SK-N-SH (cell line): ENCODE results near the gene TSACC. TPM values are rescaled to one million over a fixed set of nuclear protein-coding genes. Genes with fewer than 3 reads are reported as not detected.

Experiments
- CTCF ChIA-PET: fragments of 300-600, 350-600 bp; formaldehyde crosslinking; extraction: SDS; loops from one replicate; lab custom pipeline; 2021; lab: Yijun Ruan, JAX
- POLR2A ChIA-PET: fragments of 350-600 bp; sonication (Branson Sonifier 250); formaldehyde crosslinking; extraction: SDS; loops from one replicate; lab custom pipeline; 2020; ENCODE audit warnings: antibody characterized with exemption, inconsistent platforms; lab: Yijun Ruan, JAX
- DNase-seq: peaks from one replicate; pipeline ENCODE4 v3.0.0; 2012
- H2AFZ ChIP-seq: fragments of 200-600 bp; sonication (generic); 2 replicates; pipeline ENCODE4 v1.8.1; 2016; ENCODE audit warnings: antibody characterized with exemption, mild to moderate bottlenecking, low read depth
- H3F3A ChIP-seq: fragments of 200-600 bp; sonication (generic); replicated peaks from 2 replicates; pipeline ENCODE3; 2016; ENCODE audit warnings: antibody characterized with exemption, mild to moderate bottlenecking; ENCODE audit not compliant: insufficient read depth
- H3K27ac ChIP-seq, 2 experiments: fragments of 200-500 bp in 1 of 2; fragments of 200-600 bp in 1 of 2; sonication (Bioruptor generic) in 1 of 2; sonication (generic), shearing (Covaris generic) in 1 of 2; 2 replicates each; pipeline versions ENCODE4 v1.5.1 to v1.6.1; 2014 to 2016; ENCODE audit warnings: low read depth in 2 of 2, inconsistent platforms in 1 of 2, low read length in 1 of 2, mild to moderate bottlenecking in 1 of 2, mixed read lengths in 1 of 2
- H3K27me3 ChIP-seq: fragments of 200-600 bp; sonication (generic), shearing (Covaris generic); 2 replicates; pipeline ENCODE4 v1.6.1; 2016; ENCODE audit warnings: mixed run types; ENCODE audit not compliant: insufficient read depth
- H3K36me3 ChIP-seq, 2 experiments: fragments of 200-500 bp in 1 of 2; fragments of 200-600 bp in 1 of 2; sonication (Bioruptor generic) in 1 of 2; sonication (generic) in 1 of 2; replicated peaks in 1 of 2; 2 replicates each; pipeline versions ENCODE3 to v1.5.1; 2014 to 2016; ENCODE audit warnings: low read length in 1 of 2, mild to moderate bottlenecking in 1 of 2; ENCODE audit not compliant: insufficient read depth in 2 of 2, control insufficient read depth in 1 of 2
- H3K4me1 ChIP-seq, 2 experiments: fragments of 200-500 bp in 1 of 2; fragments of 200-600 bp in 1 of 2; sonication (Bioruptor generic) in 1 of 2; sonication (generic), shearing (Covaris generic) in 1 of 2; 2 replicates each; pipeline versions ENCODE4 v1.5.1 to v1.6.1; 2014 to 2016; ENCODE audit warnings: low read depth in 1 of 2, low read length in 1 of 2, mixed run types in 1 of 2; ENCODE audit not compliant: insufficient read depth in 2 of 2, control insufficient read depth in 1 of 2
- H3K4me2 ChIP-seq: fragments of 200-600 bp; sonication (generic), shearing (Covaris generic); 2 replicates; pipeline ENCODE4 v1.6.1; 2017; ENCODE audit warnings: mixed run types
- H3K4me3 ChIP-seq, 2 experiments: fragments of 200-500 bp in 1 of 2; fragments of 200-600 bp in 1 of 2; sonication (Bioruptor generic) in 1 of 2; sonication (generic), shearing (Covaris generic) in 1 of 2; 2 replicates each; pipeline versions ENCODE4 v1.5.1 to v1.8.1; 2014 to 2016; ENCODE audit warnings: low read depth in 2 of 2, inconsistent platforms in 1 of 2, low read length in 1 of 2, mild to moderate bottlenecking in 1 of 2, mixed read lengths in 1 of 2, moderate library complexity in 1 of 2
- H3K79me2 ChIP-seq: fragments of 200-600 bp; sonication (generic); 2 replicates; pipeline ENCODE4 v1.8.1; 2017; ENCODE audit warnings: mild to moderate bottlenecking; ENCODE audit not compliant: insufficient read depth
- H3K9ac ChIP-seq: fragments of 200-600 bp; sonication (generic); 2 replicates; pipeline ENCODE4 v1.6.1; 2017; ENCODE audit warnings: mixed run types
- H3K9me2 ChIP-seq: fragments of 200-600 bp; sonication (generic); 2 replicates; pipeline ENCODE4 v1.6.1; 2017; ENCODE audit warnings: mixed run types
- H3K9me3 ChIP-seq: fragments of 200-600 bp; sonication (generic); 2 replicates; pipeline ENCODE4 v1.6.1; 2017; ENCODE audit warnings: mixed run types, mild to moderate bottlenecking, moderate library complexity
- H4K20me1 ChIP-seq: fragments of 200-600 bp; sonication (generic); 2 replicates; pipeline ENCODE4 v1.6.1; 2017; ENCODE audit warnings: mild to moderate bottlenecking, mixed run types; ENCODE audit not compliant: insufficient read depth
- CHD2 ChIP-seq: fragments of 150-350 bp; IDR thresholded peaks from 2 replicates; pipeline ENCODE4 v1.6.1; 2018; ENCODE audit warnings: low read length; ENCODE audit not compliant: partially characterized antibody
- ELF1 ChIP-seq: IDR thresholded peaks from 2 replicates; pipeline ENCODE4 v1.4.0; 2012
- EP300 ChIP-seq, 2 experiments: IDR thresholded peaks; 2 replicates each; pipeline versions ENCODE4 v1.4.0 to v1.6.1; 2012; ENCODE audit warnings: borderline replicate concordance in 1 of 2, low read depth in 1 of 2, low read length in 1 of 2
- EZH2phosphoT487 ChIP-seq: fragments of 200-600 bp; sonication (generic); IDR thresholded peaks from 2 replicates; pipeline ENCODE4 v1.6.1; 2017; ENCODE audit warnings: low read depth, mixed run types, mild to moderate bottlenecking, antibody characterized with exemption, moderate library complexity, borderline replicate concordance
- FOSL2 ChIP-seq: IDR thresholded peaks from 2 replicates; pipeline ENCODE4 v1.4.0; 2012; ENCODE audit warnings: low read depth, mild to moderate bottlenecking, moderate library complexity, borderline replicate concordance
- FOXJ3 ChIP-seq: sonication (generic); formaldehyde crosslinking; IDR thresholded peaks from 2 replicates; pipeline ENCODE4 v1.5.1; 2020; ENCODE audit warnings: mild to moderate bottlenecking, missing genetic modification reagents
- FOXM1 ChIP-seq: IDR thresholded peaks from 2 replicates; pipeline ENCODE4 v1.4.0; 2012; ENCODE audit warnings: low read depth, mild to moderate bottlenecking
- GABPA ChIP-seq: IDR thresholded peaks from 2 replicates; pipeline ENCODE4 v1.4.0; 2012; ENCODE audit warnings: low read depth, mild to moderate bottlenecking
- GATA2 ChIP-seq: sonication (generic); formaldehyde crosslinking; IDR thresholded peaks from 2 replicates; pipeline ENCODE4 v1.5.0; 2020; ENCODE audit warnings: mild to moderate bottlenecking, missing genetic modification reagents
- IRF3 ChIP-seq: fragments of 150-350 bp; IDR thresholded peaks from 2 replicates; pipeline ENCODE4 v1.6.1; 2016; ENCODE audit warnings: mild to moderate bottlenecking, low read depth, low read length
- MAX ChIP-seq: IDR thresholded peaks from 2 replicates; pipeline ENCODE4 v1.4.0; 2012; ENCODE audit warnings: low read depth
- MXI1 ChIP-seq: IDR thresholded peaks from 2 replicates; pipeline ENCODE4 v1.6.1; 2012; ENCODE audit warnings: mild to moderate bottlenecking, low read depth, low read length, improper control_type of control experiment
- NRF1 ChIP-seq: IDR thresholded peaks from 2 replicates; pipeline ENCODE4 v1.6.1; 2012; ENCODE audit warnings: low read depth, mild to moderate bottlenecking, low read length
- PBX3 ChIP-seq: IDR thresholded peaks from 2 replicates; pipeline ENCODE4; 2012
- POLR2AphosphoS5 ChIP-seq: IDR thresholded peaks from 2 replicates; pipeline ENCODE4 v1.6.1; 2012; ENCODE audit warnings: low read depth, low read length
- RAD21 ChIP-seq: IDR thresholded peaks from 2 replicates; pipeline ENCODE4 v1.6.1; 2012; ENCODE audit warnings: mild to moderate bottlenecking, low read length
- RCOR1 ChIP-seq: fragments of 150-350 bp; IDR thresholded peaks from 2 replicates; pipeline ENCODE4 v1.6.1; 2017; ENCODE audit warnings: antibody characterized with exemption, low read length
- RFX5 ChIP-seq: IDR thresholded peaks from 2 replicates; pipeline ENCODE4 v1.6.1; 2012; ENCODE audit warnings: mild to moderate bottlenecking, improper control_type of control experiment, low read length
- RXRA ChIP-seq: IDR thresholded peaks from 2 replicates; pipeline ENCODE4 v1.4.0; 2012; ENCODE audit warnings: low read depth, mild to moderate bottlenecking, borderline replicate concordance
- SIN3A ChIP-seq: IDR thresholded peaks from 2 replicates; pipeline ENCODE4 v1.6.1; 2012; ENCODE audit warnings: low read depth, mild to moderate bottlenecking, low read length, moderate library complexity, borderline replicate concordance
- SMC3 ChIP-seq: IDR thresholded peaks from 2 replicates; pipeline ENCODE4 v1.6.1; 2012; ENCODE audit warnings: low read depth, low read length, improper control_type of control experiment
- TAF1 ChIP-seq: IDR thresholded peaks from 2 replicates; pipeline ENCODE4 v1.6.1; 2012; ENCODE audit warnings: low read depth, mild to moderate bottlenecking, low read length, moderate library complexity, borderline replicate concordance
- TCF12 ChIP-seq: IDR thresholded peaks from 2 replicates; pipeline ENCODE4 v1.4.0; 2012
- TEAD4 ChIP-seq: IDR thresholded peaks from 2 replicates; pipeline ENCODE4 v1.4.0; 2012; ENCODE audit warnings: mild to moderate bottlenecking, borderline replicate concordance; ENCODE audit not compliant: insufficient read depth
- USF2 ChIP-seq: fragments of 150-350 bp; IDR thresholded peaks from 2 replicates; pipeline ENCODE4 v1.6.1; 2017; ENCODE audit warnings: antibody characterized with exemption, low read length, low read depth, borderline replicate concordance
- YY1 ChIP-seq: IDR thresholded peaks from 2 replicates; pipeline ENCODE4 v1.4.0; 2012; ENCODE audit warnings: low read depth, mild to moderate bottlenecking
- ZBTB33 ChIP-seq: IDR thresholded peaks from 2 replicates; pipeline ENCODE4 v1.4.0; 2012; ENCODE audit warnings: low read depth, borderline replicate concordance
- WGBS: methylation state at CpG from one replicate; pipeline ENCODE4 v1.1.6; 2017; ENCODE audit warnings: low lambda C conversion rate; 5-methylcytosine and 5-hydroxymethylcytosine counted together
- polyA plus RNA-seq, 3 experiments: library from polyadenylated mRNA; depleted of rRNA; stranded (reverse); fragments of >200 nt; gene quantifications; 2 replicates each; pipeline ENCODE4 v1.2.3, GENCODE V29; 2012

TSACC gene
- polyA plus RNA-seq, 1 of the 3 experiments (the other 2 are of a cell fraction): 1.5 TPM

GRCh38 chr1:156347331-156347730, 9.0 kb downstream of the TSACC start:
- Histone ChIP-seq H3K27ac (peak overlapping the region; percentile 50 to 87; a peak in 2 of 4 replicates), H2AFZ (0 out of 2 replicates have a peak overlapping the region, but pooled peaks have one; percentile 43), H3K27me3 (no peaks in the 10 kb centered on the region)
- TF ChIP-seq RCOR1 (no peak), GATA2 (CRISPR knock-in tag) (no peak), RXRA (no peak), SIN3A (no peak), GABPA (no peak), PBX3 (no peak), RAD21 (no peak), POLR2AphosphoS5 (no peak; the same call in 1 of the 2 replicates), FOSL2 (peak; percentile 24; the same call in 1 of the 2 replicates), IRF3 (no peak), SMC3 (no peak), RFX5 (no peak), MAX (peak; percentile 69), TCF12 (peak; percentile 85), CHD2 (no peak), TAF1 (no peak), TEAD4 (no peak), NRF1 (no peak), ZBTB33 (no peak), FOXJ3 (CRISPR knock-in tag) (no peak), EZH2phosphoT487 (no peak), EP300 (IDR thresholded peaks at IDR 0.05; ENCODE audit: borderline replicate concordance in 1 of 2, low read depth in 1 of 2, low read length in 1 of 2) (no peak), FOXM1 (no peak), MXI1 (0 out of 2 replicates have a peak, but pooled peaks have one; percentile 33), USF2 (no peak), YY1 (no peak), ELF1 (no peak)

More at GRCh38 chr1:156347331-156347730, 9.0 kb downstream of the TSACC start:
- Histone ChIP-seq H3K79me2 (no peaks in the 10 kb centered on the region), H3K9ac (no peak overlapping the region), H4K20me1 (no peaks in the 10 kb centered on the region), H3K4me1 (peaks cover 0 to 23% of the 10 kb centered on the region in 2 experiments; a peak in 2 of 4 replicates), H3K4me2 (peak overlapping the region; percentile 6; the same call in 1 of the 2 replicates), H3K9me3 (no peaks in the 10 kb centered on the region), H3K9me2 (no peaks in the 10 kb centered on the region), H3K36me3 (no peaks in the 10 kb centered on the region), H3F3A (peaks cover 3% of the 10 kb centered on the region), H3K4me3 (no peak overlapping the region)
- 58% methylated on average over 4 of the region's 4 CpGs for WGBS
- no peak for DNase-seq
- POLR2A ChIA-PET: interaction anchor here (0.7 kb wide), 1 partner anchor 12 kb away, joined by 3 read pairs; no protein-coding TSS in a partner anchor
- CTCF ChIA-PET: interaction anchor here (1.1 to 3.7 kb wide), 5 partner anchors 12 to 99 kb away, joined by 4 to 15 read pairs (median 7); no protein-coding TSS in a partner anchor
